GM19452 (cell line): ENCODE measurements around the gene CPLX3.
A peak's percentile ranks its signal among the peaks of the same experiment; 100 is the strongest.

Source experiments
- ATAC-seq: cut with Tn5 transposase; IDR thresholded peaks from one replicate; pipeline ENCODE4 v1.9.1; 2021; ENCODE audit not compliant: unreplicated experiment

The CPLX3 gene

DNA sequence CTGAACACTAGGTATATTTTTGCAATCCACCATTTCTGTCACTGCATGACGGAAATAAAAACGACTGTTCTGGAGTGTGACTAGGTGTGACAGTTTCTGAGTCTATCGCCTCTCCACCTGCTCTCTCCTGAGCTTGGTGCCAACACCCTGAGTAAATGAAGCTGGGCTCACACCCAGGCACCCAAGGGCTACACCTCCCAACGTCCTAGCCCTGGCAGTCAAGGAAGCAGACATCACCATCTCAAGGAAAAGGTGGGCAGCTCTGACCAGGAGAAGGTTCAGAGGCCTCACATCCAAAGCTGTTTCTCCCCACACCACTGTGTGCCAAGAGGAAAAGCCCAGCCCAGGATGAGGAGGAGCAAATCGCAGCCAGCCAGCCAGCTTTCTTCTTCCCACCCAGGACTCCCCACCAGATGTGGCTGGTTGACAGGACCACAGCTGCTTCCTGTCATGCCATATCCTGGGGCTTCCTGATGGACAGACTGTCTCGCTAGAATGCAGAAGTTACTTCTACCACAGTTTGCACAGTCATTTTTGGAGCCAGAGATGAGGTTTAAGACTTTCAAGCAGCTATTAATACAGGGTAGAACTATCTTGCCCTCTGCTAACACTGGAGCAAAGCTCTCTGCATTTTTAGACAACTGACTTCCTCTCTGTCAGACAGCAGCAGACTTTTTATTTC, 43.4 kb downstream of the CPLX3 start:
- peak; percentile 55 for ATAC-seq

DNA sequence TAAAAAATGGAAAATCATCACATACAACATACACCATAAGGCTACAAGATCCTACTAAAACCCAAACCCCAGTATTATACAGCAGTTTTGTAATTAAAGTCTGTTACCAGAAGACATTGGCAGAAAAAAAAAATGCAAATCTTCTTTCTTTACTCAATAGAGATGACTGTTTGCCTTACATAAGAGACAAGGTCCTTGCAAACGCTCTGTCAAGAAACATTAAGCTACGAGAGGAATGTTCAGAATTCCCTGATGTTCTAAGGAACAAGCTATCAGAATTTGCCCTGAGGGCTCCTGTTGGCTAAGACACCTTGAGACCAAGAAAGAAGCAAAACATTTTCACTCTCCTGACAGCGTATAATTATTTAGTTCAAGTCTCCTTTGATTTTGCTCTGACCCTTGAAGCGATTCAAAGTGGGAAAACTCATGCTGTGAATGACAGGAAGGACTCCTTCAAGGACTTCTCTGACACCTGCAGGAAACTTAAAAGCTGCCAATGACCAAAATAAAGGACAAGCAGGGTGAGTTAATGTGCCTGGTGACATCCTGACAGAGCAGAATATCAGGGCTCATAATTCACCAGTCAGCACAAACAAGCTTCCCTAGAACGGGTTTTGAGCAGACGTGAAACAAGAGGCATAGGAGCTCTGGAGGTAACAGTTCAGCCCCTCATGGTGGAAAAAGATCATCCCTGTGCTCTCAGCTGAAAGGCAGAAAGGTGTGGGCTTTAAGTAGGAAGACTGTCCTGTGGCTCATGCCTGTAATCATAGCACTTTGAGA, 44.2 kb downstream of the CPLX3 start:
- no peak for ATAC-seq

DNA sequence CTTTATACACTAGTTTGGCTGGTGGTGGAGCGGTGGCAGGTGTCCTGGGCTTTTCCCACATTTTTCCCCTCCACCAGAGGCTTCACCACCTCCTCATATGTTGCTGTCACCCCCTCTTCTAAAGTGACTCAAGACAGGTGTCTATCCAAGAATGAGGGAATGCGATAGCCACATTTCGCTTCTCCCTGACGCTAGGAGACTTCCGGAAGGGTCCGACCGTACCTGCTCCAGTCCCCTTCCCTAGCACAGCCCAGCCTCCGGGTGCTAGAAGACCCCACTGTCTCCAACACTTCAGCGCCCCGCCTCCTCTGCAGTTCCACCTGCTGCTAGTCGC, 46.2 kb downstream of the CPLX3 start:
- no peak for ATAC-seq

DNA sequence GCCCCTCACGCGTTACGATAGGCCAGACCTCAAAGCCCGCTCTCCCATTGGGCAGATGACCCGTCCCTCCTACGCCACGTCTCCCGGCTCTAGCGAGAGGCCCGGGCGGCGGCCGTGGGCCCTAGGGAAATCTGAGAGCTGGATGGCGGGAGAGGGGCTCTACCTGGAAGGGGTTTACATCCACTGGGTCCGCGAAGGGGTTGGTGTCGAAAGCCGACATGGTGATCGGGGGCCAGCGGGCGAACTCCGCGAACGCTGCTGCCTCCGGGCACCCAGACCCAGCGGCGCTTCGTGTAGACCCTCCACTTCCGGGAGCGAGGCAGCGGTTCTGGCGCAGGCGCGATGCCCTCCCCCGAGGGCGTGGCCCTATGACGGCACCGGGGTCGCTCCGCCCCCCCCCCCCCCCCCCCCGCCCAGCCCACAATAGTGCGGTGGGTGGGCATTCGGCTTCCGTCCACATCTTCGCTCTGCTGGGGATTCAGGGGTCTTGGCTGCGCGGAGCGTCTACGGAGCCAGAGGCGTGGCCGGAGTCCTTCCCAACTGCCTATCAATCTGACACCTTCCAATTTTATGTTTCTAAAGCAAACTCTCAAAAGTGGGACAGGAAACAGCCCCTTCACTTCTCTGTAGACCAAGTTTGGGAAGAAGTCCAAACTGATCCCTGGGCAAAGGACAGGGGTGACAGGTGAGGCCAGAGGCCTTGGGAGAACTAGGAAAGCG, 46.8 kb downstream of the CPLX3 start, which contains the start of gene SCAMP2:
Gene SCAMP2 (minus strand): TSS at position 330 of the 720 bp plus-strand sequence. CDS start 110 bp downstream, at position 220.
- peak; percentile 80 for ATAC-seq

DNA sequence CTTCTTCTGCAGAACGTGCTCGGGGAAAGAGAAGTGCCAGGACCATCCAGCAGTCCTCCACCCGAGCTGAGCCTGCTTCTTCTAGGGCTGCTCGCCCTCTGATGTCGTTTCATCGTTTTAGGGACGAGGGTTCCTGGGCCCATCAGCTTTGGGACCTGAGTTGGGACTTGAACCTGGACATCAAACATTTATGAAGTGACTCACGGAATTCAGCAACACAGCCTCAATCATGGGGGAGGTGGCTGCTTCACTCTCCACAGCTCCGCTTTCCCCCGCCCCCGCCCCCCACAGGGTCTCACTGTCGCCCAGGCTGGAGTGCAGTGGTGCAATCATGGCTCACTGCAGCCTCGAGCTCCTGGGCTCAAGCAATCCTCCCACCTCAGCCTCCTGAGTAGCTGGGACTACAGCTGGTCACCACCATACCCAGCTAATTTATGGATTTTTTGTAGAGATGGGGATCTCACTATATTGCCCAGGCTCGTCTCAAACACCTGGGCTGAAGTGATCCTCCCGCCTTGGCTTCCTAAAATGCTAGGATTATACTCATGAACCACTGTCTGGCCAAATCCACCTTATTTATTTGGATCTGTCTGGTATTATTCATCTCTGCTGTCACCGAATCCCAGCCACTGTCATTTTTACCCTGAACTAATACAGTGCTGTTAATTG, 47.5 kb downstream of the CPLX3 start:
- ATAC-seq, result no peak

DNA sequence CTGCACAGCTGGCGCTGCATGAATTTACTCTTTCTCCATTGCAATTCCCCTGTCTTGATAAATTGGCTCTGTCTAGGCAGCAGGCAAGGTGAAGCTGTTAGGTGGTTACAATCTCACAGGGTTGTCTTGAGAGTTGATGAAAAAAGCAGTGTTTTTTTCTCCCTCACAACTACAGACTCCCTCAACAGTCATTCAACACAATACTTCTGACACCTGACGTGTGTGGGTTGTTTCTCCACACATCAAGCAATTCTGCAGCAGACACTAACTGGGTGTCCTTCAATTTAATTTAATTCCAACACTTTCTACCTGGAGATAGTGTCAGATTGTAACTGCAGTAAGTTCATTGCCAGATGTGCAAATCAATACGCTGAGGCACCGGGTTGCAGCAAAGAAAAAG, 51.8 kb downstream of the CPLX3 start:
- no peak for ATAC-seq
